Psoas muscle (tissue), 8 donors: Measurements from ENCODE around the gene DISC1. TPM values are rescaled to one million over a fixed set of nuclear protein-coding genes. Genes with fewer than 3 reads are reported as not detected.

Source experiments
- ATAC-seq, 4 donors: fragments of 200-7000 bp; cut with Tn5 transposase; one replicate each; pipeline ENCODE4 v1.9.1; 2020; ENCODE audit warnings: moderate library complexity in 3 of 4, mild to moderate bottlenecking in 2 of 4
- DNase-seq, 2 donors: peaks; one replicate each; pipeline ENCODE4 v3.0.0-alpha.2; 2020
- H3K27ac ChIP-seq: fragments of 200-600 bp; one replicate; pipeline ENCODE4 v1.8.0; 2022
- H3K27me3 ChIP-seq, 3 donors: fragments of 200-600 bp in 1 of 3; one replicate each; pipeline versions ENCODE4 v1.6.1 to v1.8.0; 2013 to 2022; ENCODE audit warnings: low read length in 2 of 3, mild to moderate bottlenecking in 2 of 3, moderate library complexity in 1 of 3; ENCODE audit not compliant: insufficient read depth in 3 of 3
- H3K36me3 ChIP-seq, 2 donors: fragments of 200-600 bp in 1 of 2; one replicate each; pipeline versions ENCODE4 v1.6.1 to v1.8.0; 2013 to 2022; ENCODE audit warnings: low read depth in 1 of 2, mild to moderate bottlenecking in 1 of 2, moderate library complexity in 1 of 2; ENCODE audit not compliant: insufficient read depth in 1 of 2
- H3K4me1 ChIP-seq: fragments of 200-600 bp; one replicate; pipeline ENCODE4 v1.8.0; 2022
- H3K4me3 ChIP-seq: fragments of 200-600 bp; one replicate; pipeline ENCODE4 v1.8.0; 2022; ENCODE audit warnings: mild to moderate bottlenecking
- H3K9me3 ChIP-seq: fragments of 200-600 bp; one replicate; pipeline ENCODE4 v1.8.0; 2022
- CTCF ChIP-seq: fragments of 200-600 bp; IDR thresholded peaks from one replicate; pipeline ENCODE4 v1.8.0; 2022; ENCODE audit warnings: antibody characterized with exemption
- WGBS, 3 donors: extraction: QIAGEN DNeasy Blood & Tissue Kit; methylation state at CpG; one replicate each; pipeline versions ENCODE4 v1.1.6 to v1.1.7; 2013; 5-methylcytosine and 5-hydroxymethylcytosine counted together
- intact Hi-C, 2 donors: fragments of 100-400 bp; cut with DNase I; formaldehyde crosslinking; loops; one replicate each; pipeline versions ENCODE4 v1.11.0 to v1.14.2; 2022
- polyA plus RNA-seq, 3 donors: library from polyadenylated mRNA; stranded (reverse); fragments of 200-250 nt; gene quantifications; one replicate each; pipeline ENCODE4 v1.2.3, GENCODE V29; 2013
- total RNA-seq, 4 donors: library from RNA; stranded (reverse); fragmentation: NEBNext Ultra II Directional in 2 of 4; extraction: Animal tissue kit (Norgen Biotek cat#: 25700) in 2 of 4; gene quantifications; one replicate each; pipeline versions ENCODE4 v1.2.1 to v1.2.4, GENCODE V29; 2021 to 2023
- donor health status: healthy with polysubstance abuse.
- donor health status: DM: no; HTN: no; CAD: no; lungs with moderate emphysema.
- donor health status: Bipolar disorder and iron deficiency.
- donor health status: healthy.
- donor health status: DM: yes; HTN: yes; CAD: no.
- donor health status: DM: no; HTN: no; CAD: no.
- donor health status: DM: no; HTN: no; CAD: no.
- donor health status: DM: yes; HTN: yes; CAD: no.

Gene DISC1
- total and polyA plus RNA-seq, 7 donors: 0.35 to 2.8 (median 1.6) TPM

- H3K27me3 ChIP-seq: no peaks in the 10 kb centered on the region
- no peak for ATAC-seq
- H3K4me3 ChIP-seq: no peak overlapping the region
- TF ChIP-seq CTCF: no peak
- H3K36me3 ChIP-seq: no peaks in the 10 kb centered on the region
- intact Hi-C loops: no loop called here
- WGBS, 3 donors: 74 to 88% (median 85%) methylated on average over 4 to 5 of the region's 5 CpGs
- no peak for DNase-seq
- no peak overlapping the region for H3K27ac ChIP-seq
- no peaks in the 10 kb centered on the region for H3K4me1 ChIP-seq
- no peaks in the 10 kb centered on the region for H3K9me3 ChIP-seq
Observed at GRCh38 chr1:231982871-231983587, 356.4 kb downstream of the DISC1 start.

GRCh38 chr1:231983588-231984193, 357.1 kb downstream of the DISC1 start:
- H3K9me3 ChIP-seq: no peaks in the 10 kb centered on the region
- WGBS, 3 donors: 93 to 97% (median 93%) methylated on average over 4 of the region's 4 CpGs
- H3K4me3 ChIP-seq: no peak overlapping the region
- no peak overlapping the region for H3K27ac ChIP-seq
- intact Hi-C loops: no loop called here
- H3K27me3 ChIP-seq: no peaks in the 10 kb centered on the region
- DNase-seq (no peak), ATAC-seq (no peak)
- no peak for TF ChIP-seq CTCF
- no peaks in the 10 kb centered on the region for H3K4me1 ChIP-seq
- H3K36me3 ChIP-seq: no peaks in the 10 kb centered on the region

- Histone ChIP-seq H3K9me3 (no peaks in the 10 kb centered on the region), H3K27ac (no peak overlapping the region), H3K36me3 (no peaks in the 10 kb centered on the region), H3K4me3 (no peak overlapping the region), H3K4me1 (no peaks in the 10 kb centered on the region), H3K27me3 (no peaks in the 10 kb centered on the region)
- DNase-seq: no peak
- TF ChIP-seq CTCF: no peak
- WGBS, 3 donors: 85 to 91% (median 88%) methylated on average over 4 of the region's 4 CpGs
- intact Hi-C loops: no loop called here
- no peak for ATAC-seq
Observed at GRCh38 chr1:231985296-231986023, 358.9 kb downstream of the DISC1 start.

GRCh38 chr1:231986631-231987336, 360.2 kb downstream of the DISC1 start:
- Histone ChIP-seq H3K4me1 (no peaks in the 10 kb centered on the region), H3K27me3 (no peaks in the 10 kb centered on the region), H3K9me3 (no peaks in the 10 kb centered on the region), H3K4me3 (no peak overlapping the region), H3K36me3 (no peaks in the 10 kb centered on the region), H3K27ac (no peak overlapping the region)
- TF ChIP-seq CTCF: no peak
- DNase-seq: no peak
- intact Hi-C loops: no loop called here
- ATAC-seq: no peak
- 82 to 92% (median 84%) methylated on average over 8 of the region's 8 CpGs for WGBS, 3 donors
